NCI-H345 treated with DMSO at 0.1 percent for 48 hours (cell line): ENCODE data around the gene STK16.

ENCODE experiments used
- DNase-seq: peaks from one replicate; lab custom pipeline; 2025; ENCODE audit not compliant: unreplicated experiment; lab: John Stamatoyannopoulos, UW

The STK16 gene

DNA sequence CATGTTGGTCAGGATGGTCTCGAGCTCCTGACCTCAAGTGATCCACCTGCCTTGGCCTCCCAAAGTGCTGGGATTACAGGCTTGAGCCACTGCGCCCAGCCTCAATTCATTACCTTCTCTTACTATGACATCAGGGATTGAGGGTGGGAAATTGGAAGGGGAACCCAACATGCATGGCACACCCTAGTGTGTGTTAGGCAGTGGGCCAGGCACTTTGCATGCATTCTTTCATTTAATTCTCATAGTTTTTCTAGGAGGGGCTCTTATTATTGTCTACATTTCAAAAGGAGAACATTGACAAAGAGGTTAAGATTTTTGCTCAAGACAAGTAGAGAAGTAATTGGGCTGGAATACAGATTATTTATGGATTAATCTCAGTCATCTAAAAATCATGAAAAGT lies 23.0 kb downstream of the STK16 start:
- no peak for DNase-seq

DNA sequence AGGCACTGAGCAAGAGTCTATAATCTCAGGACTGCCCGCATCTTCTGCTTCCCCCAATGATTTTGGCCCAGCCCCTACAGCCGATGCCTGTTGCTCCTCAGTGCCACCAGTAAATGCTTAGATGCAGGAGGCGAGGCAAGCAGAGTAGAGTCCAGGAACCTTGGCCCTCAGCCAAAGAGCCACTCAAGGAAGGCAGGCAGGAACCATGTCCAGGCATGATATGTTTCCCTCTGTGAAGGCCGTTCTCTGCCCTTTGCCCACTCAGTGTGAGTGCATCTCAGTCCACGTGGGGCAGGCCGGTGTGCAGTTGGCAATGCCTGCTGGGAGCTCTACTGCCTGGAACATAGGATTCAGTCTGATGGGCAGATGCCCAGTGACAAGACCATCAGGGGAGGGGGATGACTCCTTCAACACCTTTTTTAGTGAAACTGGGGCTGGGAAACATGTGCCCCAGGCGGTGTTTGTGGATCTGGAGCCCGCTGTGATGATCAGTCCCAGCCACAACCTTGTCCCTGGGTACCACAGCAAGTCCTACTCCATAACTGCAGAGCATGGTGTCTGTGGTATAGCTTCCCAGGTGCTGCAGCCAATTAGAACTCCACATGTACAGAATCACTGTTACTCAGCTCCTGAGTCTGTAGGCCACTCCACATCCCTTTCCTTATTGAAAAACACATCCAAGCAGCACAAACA lies 24.2 kb downstream of the STK16 start:
- no peak for DNase-seq

GRCh38 chr2:219270055-219270372 lies 24.7 kb downstream of the STK16 start:
- no peak for DNase-seq

DNA sequence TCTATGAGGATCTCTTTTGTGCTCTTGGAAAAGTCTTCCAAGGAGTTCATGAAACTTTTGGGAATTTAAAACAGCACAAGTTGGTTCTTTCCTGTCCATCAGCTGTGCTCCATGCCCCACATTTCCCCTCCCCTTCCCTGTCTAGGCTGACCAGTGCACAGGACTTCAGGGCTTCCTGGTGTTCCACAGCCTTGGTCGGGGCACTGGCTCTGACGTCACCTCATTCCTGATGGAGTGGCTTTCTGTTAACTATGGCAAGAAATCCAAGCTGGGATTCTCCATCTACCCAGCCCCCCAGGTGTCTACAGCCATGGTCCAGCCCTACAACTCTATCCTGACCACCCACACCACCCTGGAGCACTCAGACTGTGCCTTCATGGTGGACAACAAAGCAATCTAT lies 25.7 kb downstream of the STK16 start:
- DNase-seq: no peak

GRCh38 chr2:219272356-219272755 lies 27.1 kb downstream of the STK16 start:
- DNase-seq: no peak

GRCh38 chr2:219272995-219273394 lies 27.7 kb downstream of the STK16 start:
- no peak for DNase-seq

DNA sequence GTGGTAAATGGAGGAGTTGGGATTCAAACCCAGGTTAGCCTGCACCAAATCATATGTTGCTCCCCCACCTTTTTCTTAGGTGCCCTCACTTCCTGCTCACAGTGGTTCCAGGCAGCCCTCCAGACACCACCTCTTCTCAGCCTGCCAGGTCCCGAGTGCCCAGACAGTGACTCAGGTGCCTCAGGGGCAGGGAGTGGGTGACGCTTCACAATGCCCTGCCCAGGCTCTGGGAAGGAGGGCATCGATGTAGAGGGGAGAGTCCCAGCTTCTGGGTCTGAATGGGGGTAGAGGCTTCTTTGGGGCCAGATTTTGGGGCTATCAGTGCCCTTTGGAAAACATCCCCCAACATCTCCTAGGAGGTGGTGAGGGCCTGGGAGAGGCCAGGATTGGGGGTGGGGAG lies 28.7 kb downstream of the STK16 start:
- no peak for DNase-seq

DNA sequence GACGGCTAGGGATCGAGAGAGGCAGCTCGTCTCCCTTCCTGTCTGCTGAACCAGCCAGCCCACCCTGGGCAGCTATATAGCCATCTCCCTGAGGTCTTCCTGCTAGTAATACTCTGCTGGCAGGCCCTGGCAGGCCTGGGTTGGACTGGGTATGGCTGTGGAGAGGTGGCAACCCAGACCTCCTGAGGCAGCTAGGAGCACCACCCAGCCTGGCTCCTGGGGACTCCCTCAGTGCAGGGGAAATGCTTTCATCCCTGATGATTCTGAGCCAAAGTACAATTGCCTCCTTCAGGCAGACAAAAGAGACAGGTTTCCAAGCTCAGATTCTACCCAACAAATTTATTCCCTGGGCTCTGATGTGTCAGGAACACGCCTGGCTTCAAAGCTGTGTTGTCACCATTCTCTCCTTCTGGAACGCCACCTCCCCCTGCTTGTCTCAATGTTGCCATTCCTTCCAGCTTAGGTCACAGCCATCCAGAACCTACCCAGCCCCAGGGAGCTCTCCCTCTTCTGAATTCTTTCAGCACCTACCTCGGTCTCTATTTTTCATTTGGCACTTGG lies 29.2 kb downstream of the STK16 start:
- DNase-seq: no peak

DNA sequence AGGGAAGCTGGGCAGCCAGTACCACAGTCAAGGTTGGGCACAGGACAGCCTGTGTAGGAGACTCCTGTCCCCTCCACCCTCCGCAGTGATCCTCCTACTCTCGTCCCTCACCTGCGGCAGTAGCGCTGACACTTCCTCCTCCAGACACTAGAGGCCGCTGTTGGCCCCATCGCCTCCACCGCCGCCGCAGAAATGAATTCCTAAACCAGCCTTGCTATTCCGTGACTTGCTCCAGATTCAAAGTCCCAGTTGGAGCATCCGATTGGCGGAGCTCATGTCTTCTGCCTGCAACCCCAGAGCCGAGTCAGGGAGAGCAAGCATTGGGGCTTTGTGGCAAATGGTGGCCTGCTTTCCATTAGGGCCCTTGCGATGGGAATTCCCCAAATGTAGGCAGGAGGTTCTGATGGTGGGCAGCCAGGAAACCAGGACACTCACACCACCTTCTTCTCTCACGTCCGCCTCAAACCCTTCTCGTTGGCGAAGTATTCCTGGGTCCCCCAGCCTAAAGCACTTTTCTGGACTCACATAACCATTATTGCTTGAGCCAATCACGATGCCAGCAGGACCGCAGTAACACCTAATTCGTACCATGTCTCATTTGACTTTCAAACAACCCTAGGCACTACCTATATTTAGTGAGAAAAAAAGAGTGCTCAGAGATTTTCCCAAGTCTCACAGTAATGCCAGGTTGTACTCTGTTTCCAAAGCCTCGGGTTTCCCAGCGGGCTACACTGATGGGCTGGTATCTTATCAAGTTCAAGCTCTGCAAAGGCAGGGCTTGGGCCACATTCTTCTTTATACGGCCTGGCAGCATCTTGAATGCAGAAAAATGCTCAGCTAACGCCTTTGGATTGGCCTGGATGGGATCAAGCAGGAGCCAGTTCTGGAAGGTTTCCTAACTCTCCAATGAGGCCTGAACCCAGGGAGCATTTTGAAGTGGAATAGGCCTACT lies 32.7 kb downstream of the STK16 start:
- peak; percentile 73 for DNase-seq

- DNase-seq: no peak
Measured at GRCh38 chr2:219278655-219279150, 33.4 kb downstream of the STK16 start.

DNA sequence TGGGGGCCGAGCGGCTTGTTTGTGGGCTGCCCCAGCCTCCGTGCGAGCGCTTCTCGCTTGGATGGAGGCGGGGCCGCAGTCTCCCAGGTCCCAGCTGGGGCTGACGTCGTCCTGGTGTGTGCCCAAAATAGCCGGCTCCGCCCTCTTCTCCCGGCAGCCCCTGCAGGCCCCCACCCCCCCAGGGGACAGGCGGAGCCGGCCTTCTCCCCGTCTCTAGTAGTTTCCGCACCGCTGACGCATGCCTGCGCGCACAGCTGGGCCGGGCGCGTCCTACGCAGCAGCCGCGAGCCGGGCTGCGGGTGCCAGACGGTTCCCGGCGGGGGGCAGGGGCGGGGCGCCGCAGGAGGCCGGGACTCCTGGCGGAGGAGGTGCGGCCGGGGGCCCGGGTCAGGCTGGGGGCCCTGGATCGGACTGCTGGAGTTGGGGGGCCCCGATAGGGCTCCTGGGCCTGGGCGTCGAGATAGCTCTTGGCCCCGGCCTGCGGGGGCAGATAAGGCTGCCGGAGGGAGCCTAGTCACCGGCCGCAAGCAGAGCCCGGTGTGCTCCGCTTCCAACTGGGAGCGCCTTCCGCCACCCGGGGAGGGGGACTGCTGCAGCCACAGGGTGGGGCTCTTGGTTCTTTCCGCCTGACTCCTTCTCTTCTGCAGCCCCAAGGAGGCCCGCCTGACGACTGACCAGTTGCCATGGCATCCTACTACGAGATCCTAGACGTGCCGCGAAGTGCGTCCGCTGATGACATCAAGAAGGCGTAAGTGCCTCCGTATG lies 34.1 kb downstream of the STK16 start, which contains the start of gene DNAJB2:
Gene DNAJB2 (plus strand): TSS at position 216 of the 765 bp plus-strand sequence. CDS start 468 bp downstream, at position 684.
- peak; percentile 93 for DNase-seq

DNA sequence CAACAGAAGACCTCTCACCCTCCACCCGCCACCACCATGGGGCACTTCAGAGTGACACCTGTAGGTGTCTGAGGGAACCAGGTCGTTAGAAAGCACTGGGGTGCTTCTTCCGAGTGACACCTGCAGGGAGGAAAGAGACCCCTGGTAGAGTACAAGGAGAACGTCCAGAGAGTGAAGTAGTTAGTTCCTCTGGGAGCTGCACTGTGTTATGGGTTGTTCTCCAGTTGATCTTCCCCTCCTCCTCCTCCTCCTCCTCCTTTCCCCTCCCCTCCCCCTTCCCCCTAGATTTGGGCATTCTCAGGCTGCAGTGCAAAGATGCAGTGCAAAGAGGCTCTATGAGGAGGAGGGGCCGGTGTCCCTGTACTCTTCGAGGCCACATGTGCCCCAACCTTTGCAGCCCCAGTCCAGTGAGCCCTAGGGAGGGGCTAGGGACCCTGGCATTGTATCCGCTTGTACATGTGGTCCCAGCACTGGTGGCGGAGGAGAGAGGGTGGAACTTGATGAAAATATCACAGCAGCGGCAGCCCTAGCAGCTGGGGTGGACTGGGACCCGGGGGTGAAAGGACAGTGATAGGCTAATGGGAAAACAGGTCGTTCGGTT lies 34.7 kb downstream of the STK16 start:
- no peak for DNase-seq

GRCh38 chr2:219280651-219281050 lies 35.4 kb downstream of the STK16 start:
- no peak for DNase-seq

DNA sequence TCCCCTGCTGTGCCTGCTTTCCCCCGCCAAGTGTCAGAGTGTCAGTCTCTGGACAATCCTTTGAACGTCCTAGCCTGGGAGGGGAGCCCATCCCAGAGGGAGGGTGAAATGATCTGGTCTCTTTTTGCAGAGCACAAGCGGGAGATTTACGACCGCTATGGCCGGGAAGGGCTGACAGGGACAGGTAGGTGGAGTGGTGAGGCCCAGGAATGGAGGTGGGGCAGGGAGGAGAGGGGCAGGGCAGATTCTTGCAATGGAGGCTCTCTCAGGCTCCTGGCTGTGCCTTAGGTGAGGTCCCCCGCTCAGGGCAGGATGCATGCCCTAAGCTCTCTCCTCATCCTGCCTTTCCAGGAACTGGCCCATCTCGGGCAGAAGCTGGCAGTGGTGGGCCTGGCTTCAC lies 36.3 kb downstream of the STK16 start:
- no peak for DNase-seq

DNA sequence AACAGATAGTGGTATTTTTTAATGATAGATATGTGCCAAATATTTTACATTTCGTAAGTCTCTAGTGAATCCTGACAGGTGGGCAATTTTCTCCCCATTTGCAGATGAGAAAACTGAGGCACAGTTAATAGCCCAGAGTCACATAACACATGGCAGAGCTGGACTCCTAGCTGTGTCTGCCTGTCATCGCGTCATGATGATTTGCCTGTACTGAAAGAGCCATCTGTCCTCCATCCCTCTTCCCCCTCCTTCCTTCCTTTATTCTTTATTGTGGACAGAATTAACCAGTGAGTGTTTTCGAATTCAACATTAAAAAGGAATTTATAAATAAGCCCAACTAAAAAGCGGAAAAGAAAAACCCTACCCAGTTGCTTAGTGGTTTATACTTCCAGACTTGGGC lies 37.1 kb downstream of the STK16 start:
- DNase-seq: no peak

DNA sequence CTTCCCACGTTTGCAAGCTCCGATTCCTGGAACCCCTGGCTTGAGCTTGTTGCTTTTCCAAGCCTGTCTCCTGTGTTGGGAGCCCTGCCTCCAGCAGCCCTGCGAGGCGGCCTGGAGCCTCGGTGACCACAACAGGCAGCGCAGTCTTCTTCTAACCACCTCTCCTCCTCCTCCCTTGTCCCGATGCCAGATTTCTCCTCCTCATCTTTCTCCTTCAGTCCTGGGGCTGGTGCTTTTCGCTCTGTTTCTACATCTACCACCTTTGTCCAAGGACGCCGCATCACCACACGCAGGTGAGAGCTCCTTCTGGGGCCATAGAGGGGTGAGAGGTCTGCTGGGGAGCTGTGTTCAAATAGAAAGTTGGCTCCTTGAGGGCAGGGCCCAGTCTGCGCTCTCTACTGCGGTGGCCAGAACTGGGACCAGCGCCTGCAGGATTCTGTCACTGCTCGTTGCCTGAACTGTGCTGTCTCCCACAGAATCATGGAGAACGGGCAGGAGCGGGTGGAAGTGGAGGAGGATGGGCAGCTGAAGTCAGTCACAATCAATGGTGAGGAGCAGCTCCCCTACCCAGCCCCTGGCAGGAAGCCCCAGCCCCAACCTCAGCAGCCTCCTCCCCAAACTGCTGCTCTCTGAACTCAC lies 37.8 kb downstream of the STK16 start:
- DNase-seq: no peak

- no peak for DNase-seq
Measured at GRCh38 chr2:219284501-219285372, 39.5 kb downstream of the STK16 start.

GRCh38 chr2:219285373-219285735 lies 40.1 kb downstream of the STK16 start:
- DNase-seq: no peak

DNA sequence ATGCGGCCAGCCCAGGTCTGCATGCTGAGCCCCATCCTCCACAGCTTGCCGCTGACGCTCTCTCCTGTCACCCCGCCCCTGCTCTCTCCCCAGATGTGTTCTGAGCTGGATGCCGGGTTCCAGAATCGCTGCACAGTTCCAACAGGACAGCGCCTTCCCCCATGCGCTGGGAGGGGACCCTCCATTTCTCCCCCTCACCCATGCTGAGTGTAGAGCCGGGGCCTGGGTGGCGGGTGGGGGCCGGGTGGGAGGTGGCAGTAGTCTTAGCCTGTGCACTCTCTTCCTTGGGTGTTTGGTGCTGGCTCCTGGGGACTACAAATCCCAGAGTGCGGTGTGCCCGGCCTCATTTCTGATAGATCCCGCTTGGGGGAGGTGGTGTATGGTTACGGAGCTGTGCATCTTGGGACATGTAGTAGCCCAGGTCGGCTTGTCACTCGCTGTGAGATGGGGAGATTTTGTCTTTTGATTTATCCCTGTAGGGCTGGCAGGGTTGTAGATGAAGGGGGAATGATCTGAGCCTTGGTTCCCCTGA lies 40.7 kb downstream of the STK16 start:
- no peak for DNase-seq
